GM19023 (cell line): ENCODE data around the gene MAP3K9.

ENCODE experiments used
- ATAC-seq: cut with Tn5 transposase; IDR thresholded peaks from one replicate; pipeline ENCODE4 v1.9.1; 2021; ENCODE audit warnings: mild to moderate bottlenecking, moderate library complexity; ENCODE audit not compliant: unreplicated experiment

Gene MAP3K9

GRCh38 chr14:70702161-70702560 lies 107.2 kb downstream of the MAP3K9 start:
- no peak for ATAC-seq

- no peak for ATAC-seq
Measured at GRCh38 chr14:70701610-70702009, 107.7 kb downstream of the MAP3K9 start.

GRCh38 chr14:70700955-70701585 lies 108.2 kb downstream of the MAP3K9 start:
- no peak for ATAC-seq

- no peak for ATAC-seq
Measured at GRCh38 chr14:70699646-70700045, 109.7 kb downstream of the MAP3K9 start.

GRCh38 chr14:70698288-70698687 lies 111.0 kb downstream of the MAP3K9 start:
- no peak for ATAC-seq

- ATAC-seq, result no peak
Measured at GRCh38 chr14:70697701-70698100, 111.6 kb downstream of the MAP3K9 start.

DNA sequence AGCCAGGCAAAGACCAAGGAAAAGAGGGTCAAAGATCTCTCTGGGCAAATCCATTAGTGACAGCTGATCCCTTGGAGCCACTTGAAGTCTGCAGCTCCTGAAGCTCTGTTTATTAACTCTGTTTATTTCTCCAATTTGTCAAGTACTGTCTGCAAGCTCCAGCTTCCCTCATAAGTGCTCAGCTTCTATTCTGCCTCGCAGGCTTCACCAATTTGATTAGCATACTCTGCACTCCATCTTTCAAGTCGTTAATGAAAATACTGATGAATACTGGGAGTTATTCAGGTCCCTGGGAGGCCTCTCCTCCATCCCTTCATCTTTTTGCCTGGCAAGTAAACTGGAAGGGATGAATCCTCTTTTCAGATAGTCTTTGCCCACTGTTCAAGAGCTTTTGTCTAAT lies 113.3 kb downstream of the MAP3K9 start:
- ATAC-seq, result no peak

- no peak for ATAC-seq
Measured at GRCh38 chr14:70692210-70692609, 117.1 kb downstream of the MAP3K9 start.

GRCh38 chr14:70685474-70686197 lies 123.7 kb downstream of the MAP3K9 start:
- no peak for ATAC-seq

GRCh38 chr14:70683983-70684382 lies 125.3 kb downstream of the MAP3K9 start:
- no peak for ATAC-seq

- ATAC-seq, result no peak
Measured at GRCh38 chr14:70680748-70681147, 128.6 kb downstream of the MAP3K9 start.

GRCh38 chr14:70677341-70677740 lies 132.0 kb downstream of the MAP3K9 start:
- ATAC-seq, result no peak
